GM12878 (cell line): Measurements from ENCODE around the gene CFAP45. TPM values are rescaled to one million over a fixed set of nuclear protein-coding genes. Genes with fewer than 3 reads are reported as not detected.

Experiments used
- BMI1 ChIP-seq: fragments of 450-650 bp; IDR thresholded peaks from 2 replicates; pipeline ENCODE4 v1.6.1; 2016; ENCODE audit warnings: mild to moderate bottlenecking, moderate library complexity, borderline replicate concordance
- CBX3 ChIP-seq: fragments of 200-600 bp; sonication (generic); IDR thresholded peaks from 2 replicates; pipeline ENCODE4 v1.6.1; 2016; ENCODE audit warnings: low read depth, borderline replicate concordance
- EGR1 ChIP-seq, 2 experiments: IDR thresholded peaks; 1 replicate in 1 of 2; 2 replicates in 1 of 2; pipeline ENCODE4 v1.6.1; 2011 to 2012; ENCODE audit warnings: low read depth in 2 of 2, low read length in 2 of 2, borderline replicate concordance in 1 of 2, mild to moderate bottlenecking in 1 of 2, moderate library complexity in 1 of 2
- ESRRA ChIP-seq: IDR thresholded peaks from 2 replicates; pipeline ENCODE4 v1.6.1; 2012; ENCODE audit warnings: mild to moderate bottlenecking, low read length, improper control_type of control experiment
- ETV6 ChIP-seq, 2 experiments: fragments of 450-650 bp in 1 of 2; IDR thresholded peaks in 1 of 2; conservative IDR thresholded peaks in 1 of 2; 2 replicates each; pipeline ENCODE4 v1.6.1; 2014; ENCODE audit warnings: antibody characterized with exemption in 1 of 2, borderline replicate concordance in 1 of 2, low read depth in 1 of 2, mild to moderate bottlenecking in 1 of 2, moderate library complexity in 1 of 2
- FOXM1 ChIP-seq: IDR thresholded peaks from 2 replicates; pipeline ENCODE4 v1.6.1; 2012; ENCODE audit warnings: low read depth, mild to moderate bottlenecking, inconsistent platforms, low read length, moderate library complexity
- IKZF1 ChIP-seq: fragments of 450-650 bp; conservative IDR thresholded peaks from 2 replicates; pipeline ENCODE4 v1.6.1; 2017; ENCODE audit warnings: antibody characterized with exemption, mild to moderate bottlenecking
- JUNB ChIP-seq: IDR thresholded peaks from 2 replicates; pipeline ENCODE4 v1.6.1; 2016; ENCODE audit warnings: antibody characterized with exemption, mild to moderate bottlenecking
- KAT2A ChIP-seq: conservative IDR thresholded peaks from 2 replicates; pipeline ENCODE4 v1.6.1; 2011; ENCODE audit warnings: low read depth, low read length; ENCODE audit not compliant: control insufficient read depth
- LARP7 ChIP-seq: fragments of 450-650 bp; IDR thresholded peaks from 2 replicates; pipeline ENCODE4 v1.6.1; 2017; ENCODE audit warnings: mild to moderate bottlenecking
- MEF2A ChIP-seq: IDR thresholded peaks from 2 replicates; pipeline ENCODE4 v1.6.1; 2011; ENCODE audit warnings: low read depth, mild to moderate bottlenecking, low read length, moderate library complexity; ENCODE audit not compliant: insufficient read depth
- MXI1 ChIP-seq: fragments of 150-350 bp; IDR thresholded peaks from 2 replicates; pipeline ENCODE4 v1.6.1; 2011; ENCODE audit warnings: low read depth, mild to moderate bottlenecking, inconsistent platforms, low read length, improper control_type of control experiment
- NFXL1 ChIP-seq: fragments of 450-650 bp; IDR thresholded peaks from 2 replicates; pipeline ENCODE4 v1.6.1; 2017; ENCODE audit warnings: antibody characterized with exemption, mild to moderate bottlenecking, borderline replicate concordance
- NFYB ChIP-seq: IDR thresholded peaks from 2 replicates; pipeline ENCODE4 v1.6.1; 2011; ENCODE audit warnings: low read depth, mild to moderate bottlenecking, low read length, improper control_type of control experiment, moderate library complexity; ENCODE audit not compliant: insufficient read depth
- NR2C1 ChIP-seq: fragments of 450-650 bp; IDR thresholded peaks from 2 replicates; pipeline ENCODE4 v1.6.1; 2017; ENCODE audit warnings: antibody characterized with exemption, mild to moderate bottlenecking, moderate library complexity
- POLR2A ChIP-seq: IDR thresholded peaks from 2 replicates; pipeline ENCODE4 v1.6.1; 2011; ENCODE audit warnings: low read depth, mild to moderate bottlenecking, low read length
- RBBP5 ChIP-seq: fragments of 200-600 bp; sonication (generic); conservative IDR thresholded peaks from 2 replicates; pipeline ENCODE4 v1.6.1; 2016
- RCOR1 ChIP-seq: conservative IDR thresholded peaks from 2 replicates; pipeline ENCODE4 v1.6.1; 2012; ENCODE audit warnings: low read depth, low read length, improper control_type of control experiment
- RFX5 ChIP-seq: IDR thresholded peaks from 2 replicates; pipeline ENCODE4 v1.6.1; 2011; ENCODE audit warnings: low read depth, low read length, improper control_type of control experiment
- SPI1 ChIP-seq: IDR thresholded peaks from 2 replicates; pipeline ENCODE4 v1.6.1; 2011; ENCODE audit warnings: low read depth, mild to moderate bottlenecking, low read length, moderate library complexity, borderline replicate concordance; ENCODE audit not compliant: insufficient read depth
- SUPT20H ChIP-seq: IDR thresholded peaks from 2 replicates; pipeline ENCODE4 v1.6.1; 2011; ENCODE audit warnings: low read depth, mild to moderate bottlenecking, low read length, moderate library complexity, borderline replicate concordance; ENCODE audit not compliant: control insufficient read depth
- TCF3 ChIP-seq: IDR thresholded peaks from 2 replicates; pipeline ENCODE4 v1.6.1; 2012; ENCODE audit warnings: low read depth, mild to moderate bottlenecking, low read length, borderline replicate concordance; ENCODE audit not compliant: insufficient read depth
- polyA plus RNA-seq, 11 experiments: library from polyadenylated mRNA; depleted of rRNA in 4 of 11; unstranded in 6 of 11; stranded (reverse) in 5 of 11; fragments of >200 nt; fragmentation: Nextera tagmentation in 4 of 11; fragmentation: Illumina TruSeq in 1 of 11; extraction: Ambion mirVana in 4 of 11; extraction: Trizol in 1 of 11; gene quantifications; 1 replicate in 1 of 11; 2 replicates in 10 of 11; pipeline versions ENCODE4 v1.2.1 to v1.2.3, GENCODE V29; 2011 to 2016; ENCODE audit warnings: inconsistent platforms in 2 of 11, missing spikeins in 2 of 11, low read depth in 1 of 11
- total RNA-seq, 4 experiments: library from RNA; depleted of rRNA in 3 of 4; stranded (reverse); fragments of >200 nt in 3 of 4; fragmentation: Illumina TruSeq in 1 of 4; extraction: Trizol in 1 of 4; gene quantifications; 2 replicates each; pipeline versions ENCODE4 v1.2.1 to v1.2.3, GENCODE V29; 2013 to 2021
- TF ChIP-seq, protein P1 (sequence below): IDR thresholded peaks from 2 replicates; pipeline ENCODE4 v1.6.1; 2012; ENCODE audit warnings: low read depth, low read length, improper control_type of control experiment
- TF ChIP-seq, protein P2 (sequence below): fragments of 450-650 bp; IDR thresholded peaks from 2 replicates; pipeline ENCODE4 v1.6.1; 2017; ENCODE audit warnings: mild to moderate bottlenecking
- TF ChIP-seq, protein P3 (sequence below): fragments of 450-650 bp; IDR thresholded peaks from 2 replicates; pipeline ENCODE4 v1.6.1; 2014; ENCODE audit warnings: mild to moderate bottlenecking
- TF ChIP-seq, protein P4 (sequence below): fragments of 450-650 bp; IDR thresholded peaks from 2 replicates; pipeline ENCODE4 v1.6.1; 2017; ENCODE audit warnings: borderline replicate concordance

CFAP45 gene
- total and polyA plus RNA-seq, 10 of the 15 experiments (the other 5 are each of a cell fraction or from before 2014, with no cell fraction given) = 0.43 to 0.91 (median 0.67) TPM

DNA sequence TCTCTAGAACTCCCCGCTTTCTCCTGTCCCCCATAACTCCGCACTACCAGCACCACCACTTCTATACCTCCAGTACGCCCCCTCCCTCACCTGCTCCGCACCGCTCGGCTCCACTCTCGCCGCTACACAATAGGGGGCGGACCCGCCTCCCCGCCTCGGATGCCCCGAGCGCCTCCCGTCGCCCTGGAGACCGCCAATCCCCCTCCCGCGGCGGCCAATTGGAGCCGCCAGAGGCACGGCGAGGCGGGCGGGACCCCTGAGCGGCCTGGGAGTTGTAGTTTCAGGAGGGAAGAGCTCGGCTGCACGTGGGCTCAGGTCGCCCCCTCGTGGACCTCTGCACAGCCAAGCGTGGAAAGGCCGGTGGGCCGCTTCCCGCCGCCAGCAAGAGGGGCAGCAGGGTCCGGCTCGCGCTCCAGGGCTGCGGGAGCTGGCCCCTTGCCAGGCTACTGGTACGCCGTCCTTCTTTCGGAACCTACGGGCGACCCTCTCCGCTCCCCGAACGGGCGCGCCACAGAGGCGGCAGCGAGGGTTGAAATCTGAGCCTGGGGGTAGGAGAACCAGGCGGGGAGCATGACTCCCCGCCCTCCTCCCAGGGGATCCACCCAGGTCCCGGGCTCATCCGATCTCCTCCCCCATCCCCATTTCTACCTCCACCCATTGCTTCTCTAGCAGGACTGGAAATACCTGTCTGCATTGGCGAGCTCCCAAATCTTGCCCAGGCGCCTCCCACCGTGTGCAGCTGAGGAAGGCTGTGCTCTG, 45.7 kb upstream of the CFAP45 start, which contains the start of gene IGSF9 (continued):
- TF ChIP-seq NR2C1 = no peak
- no peak for TF ChIP-seq CBX3
- TF ChIP-seq JUNB = no peak
- no peak for TF ChIP-seq RFX5
- no peak for TF ChIP-seq RBBP5
- TF ChIP-seq NFYB = peak; percentile 27; the same call in 1 of the 2 replicates
- no peak for TF ChIP-seq EGR1 (IDR thresholded peaks at IDR 0.05; ENCODE audit: borderline replicate concordance in 1 of 2, low read depth in 2 of 2, low read length in 2 of 2)
- no peak for TF ChIP-seq SUPT20H
- TF ChIP-seq, protein P1, sequence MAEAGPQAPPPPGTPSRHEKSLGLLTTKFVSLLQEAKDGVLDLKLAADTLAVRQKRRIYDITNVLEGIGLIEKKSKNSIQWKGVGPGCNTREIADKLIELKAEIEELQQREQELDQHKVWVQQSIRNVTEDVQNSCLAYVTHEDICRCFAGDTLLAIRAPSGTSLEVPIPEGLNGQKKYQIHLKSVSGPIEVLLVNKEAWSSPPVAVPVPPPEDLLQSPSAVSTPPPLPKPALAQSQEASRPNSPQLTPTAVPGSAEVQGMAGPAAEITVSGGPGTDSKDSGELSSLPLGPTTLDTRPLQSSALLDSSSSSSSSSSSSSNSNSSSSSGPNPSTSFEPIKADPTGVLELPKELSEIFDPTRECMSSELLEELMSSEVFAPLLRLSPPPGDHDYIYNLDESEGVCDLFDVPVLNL = no peak
- no peak for TF ChIP-seq LARP7
- TF ChIP-seq POLR2A = no peak
- TF ChIP-seq RCOR1 = no peak
- no peak for TF ChIP-seq FOXM1
- TF ChIP-seq, protein P2, sequence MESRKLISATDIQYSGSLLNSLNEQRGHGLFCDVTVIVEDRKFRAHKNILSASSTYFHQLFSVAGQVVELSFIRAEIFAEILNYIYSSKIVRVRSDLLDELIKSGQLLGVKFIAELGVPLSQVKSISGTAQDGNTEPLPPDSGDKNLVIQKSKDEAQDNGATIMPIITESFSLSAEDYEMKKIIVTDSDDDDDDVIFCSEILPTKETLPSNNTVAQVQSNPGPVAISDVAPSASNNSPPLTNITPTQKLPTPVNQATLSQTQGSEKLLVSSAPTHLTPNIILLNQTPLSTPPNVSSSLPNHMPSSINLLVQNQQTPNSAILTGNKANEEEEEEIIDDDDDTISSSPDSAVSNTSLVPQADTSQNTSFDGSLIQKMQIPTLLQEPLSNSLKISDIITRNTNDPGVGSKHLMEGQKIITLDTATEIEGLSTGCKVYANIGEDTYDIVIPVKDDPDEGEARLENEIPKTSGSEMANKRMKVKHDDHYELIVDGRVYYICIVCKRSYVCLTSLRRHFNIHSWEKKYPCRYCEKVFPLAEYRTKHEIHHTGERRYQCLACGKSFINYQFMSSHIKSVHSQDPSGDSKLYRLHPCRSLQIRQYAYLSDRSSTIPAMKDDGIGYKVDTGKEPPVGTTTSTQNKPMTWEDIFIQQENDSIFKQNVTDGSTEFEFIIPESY = no peak
- peak; percentile 30; the same call in 1 of the 2 replicates for TF ChIP-seq BMI1
- TF ChIP-seq KAT2A = no peak
- TF ChIP-seq IKZF1 = peak; percentile 34
- TF ChIP-seq ETV6 (conservative IDR thresholded peaks at IDR 0.05 in 1 of 2, IDR thresholded peaks at IDR 0.05 in 1 of 2; ENCODE audit: borderline replicate concordance in 1 of 2, low read depth in 1 of 2) = no peak
- no peak for TF ChIP-seq SPI1
- no peak for TF ChIP-seq NFXL1
- TF ChIP-seq TCF3 = no peak
- TF ChIP-seq, protein P3, sequence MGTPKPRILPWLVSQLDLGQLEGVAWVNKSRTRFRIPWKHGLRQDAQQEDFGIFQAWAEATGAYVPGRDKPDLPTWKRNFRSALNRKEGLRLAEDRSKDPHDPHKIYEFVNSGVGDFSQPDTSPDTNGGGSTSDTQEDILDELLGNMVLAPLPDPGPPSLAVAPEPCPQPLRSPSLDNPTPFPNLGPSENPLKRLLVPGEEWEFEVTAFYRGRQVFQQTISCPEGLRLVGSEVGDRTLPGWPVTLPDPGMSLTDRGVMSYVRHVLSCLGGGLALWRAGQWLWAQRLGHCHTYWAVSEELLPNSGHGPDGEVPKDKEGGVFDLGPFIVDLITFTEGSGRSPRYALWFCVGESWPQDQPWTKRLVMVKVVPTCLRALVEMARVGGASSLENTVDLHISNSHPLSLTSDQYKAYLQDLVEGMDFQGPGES = no peak
- TF ChIP-seq MXI1 = no peak
- no peak for TF ChIP-seq MEF2A
- TF ChIP-seq ESRRA = no peak
- TF ChIP-seq, protein P4, sequence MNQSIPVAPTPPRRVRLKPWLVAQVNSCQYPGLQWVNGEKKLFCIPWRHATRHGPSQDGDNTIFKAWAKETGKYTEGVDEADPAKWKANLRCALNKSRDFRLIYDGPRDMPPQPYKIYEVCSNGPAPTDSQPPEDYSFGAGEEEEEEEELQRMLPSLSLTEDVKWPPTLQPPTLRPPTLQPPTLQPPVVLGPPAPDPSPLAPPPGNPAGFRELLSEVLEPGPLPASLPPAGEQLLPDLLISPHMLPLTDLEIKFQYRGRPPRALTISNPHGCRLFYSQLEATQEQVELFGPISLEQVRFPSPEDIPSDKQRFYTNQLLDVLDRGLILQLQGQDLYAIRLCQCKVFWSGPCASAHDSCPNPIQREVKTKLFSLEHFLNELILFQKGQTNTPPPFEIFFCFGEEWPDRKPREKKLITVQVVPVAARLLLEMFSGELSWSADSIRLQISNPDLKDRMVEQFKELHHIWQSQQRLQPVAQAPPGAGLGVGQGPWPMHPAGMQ = no peak
